NCI-H2196 treated with DMSO at 0.1 percent for 48 hours (cell line): Measurements from ENCODE around the gene ACADVL.

Experiments
- DNase-seq: peaks from one replicate; lab custom pipeline; 2025; ENCODE audit not compliant: unreplicated experiment; lab: John Stamatoyannopoulos, UW

ACADVL gene

GRCh38 chr17:7191069-7191468, 28.7 kb upstream of the ACADVL start:
- DNase-seq = no peak

- no peak for DNase-seq
These were observed 28.0 kb upstream of the ACADVL start for GRCh38 chr17:7191571-7192270.

GRCh38 chr17:7192271-7192937, 27.3 kb upstream of the ACADVL start:
- no peak for DNase-seq

GRCh38 chr17:7195971-7196370, 23.8 kb upstream of the ACADVL start:
- no peak for DNase-seq

GRCh38 chr17:7196651-7197401, 22.9 kb upstream of the ACADVL start:
- DNase-seq = no peak

GRCh38 chr17:7203391-7203790, 16.3 kb upstream of the ACADVL start:
- no peak for DNase-seq

- DNase-seq = no peak
These were observed 15.4 kb upstream of the ACADVL start for GRCh38 chr17:7204336-7204735.

GRCh38 chr17:7204828-7205461, 14.8 kb upstream of the ACADVL start:
- DNase-seq = peak; percentile 56

GRCh38 chr17:7205561-7205960, 14.2 kb upstream of the ACADVL start:
- no peak for DNase-seq

GRCh38 chr17:7207120-7208001, 12.4 kb upstream of the ACADVL start:
- DNase-seq = no peak

GRCh38 chr17:7208027-7208571, 11.6 kb upstream of the ACADVL start:
- no peak for DNase-seq

GRCh38 chr17:7208754-7209460, 10.8 kb upstream of the ACADVL start:
- no peak for DNase-seq

GRCh38 chr17:7211491-7212273, 8.1 kb upstream of the ACADVL start:
- DNase-seq = no peak

GRCh38 chr17:7213895-7214299, 5.8 kb upstream of the ACADVL start:
- peak; percentile 79 for DNase-seq

GRCh38 chr17:7214300-7215135, 5.2 kb upstream of the ACADVL start:
- DNase-seq = peak; percentile 89

- DNase-seq = no peak
These were observed 4.6 kb upstream of the ACADVL start for GRCh38 chr17:7215136-7215638.

GRCh38 chr17:7215652-7216180, 4.0 kb upstream of the ACADVL start:
- DNase-seq = no peak
